ENCODE data around the gene COL6A5.

- TF ChIP-seq CTCF (IDR thresholded peaks at IDR 0.05) (no peak), POLR2A (IDR thresholded peaks at IDR 0.05) (no peak)
Observed at GRCh38 chr3:130529486-130530215, 184.2 kb downstream of the COL6A5 start.
